Stimulated activated CD4-positive, alpha-beta T cell treated with anti-CD3 and anti-CD28 coated beads, Interleukin-1b, Interleukin-23, amount 100 ng/mL, for 1 hour (primary cell): ENCODE data around the gene ANGEL1.
A peak's percentile ranks its signal among the peaks of the same experiment; 100 is the strongest.

Experiments used
- DNase-seq, 2 donors: peaks; one replicate each; pipeline ENCODE4 v3.0.0-alpha.2; 2020; ENCODE audit warnings: low read depth in 2 of 2

ANGEL1 gene

GRCh38 chr14:76779221-76780057, 33.2 kb downstream of the ANGEL1 start:
- no peak for DNase-seq

DNA sequence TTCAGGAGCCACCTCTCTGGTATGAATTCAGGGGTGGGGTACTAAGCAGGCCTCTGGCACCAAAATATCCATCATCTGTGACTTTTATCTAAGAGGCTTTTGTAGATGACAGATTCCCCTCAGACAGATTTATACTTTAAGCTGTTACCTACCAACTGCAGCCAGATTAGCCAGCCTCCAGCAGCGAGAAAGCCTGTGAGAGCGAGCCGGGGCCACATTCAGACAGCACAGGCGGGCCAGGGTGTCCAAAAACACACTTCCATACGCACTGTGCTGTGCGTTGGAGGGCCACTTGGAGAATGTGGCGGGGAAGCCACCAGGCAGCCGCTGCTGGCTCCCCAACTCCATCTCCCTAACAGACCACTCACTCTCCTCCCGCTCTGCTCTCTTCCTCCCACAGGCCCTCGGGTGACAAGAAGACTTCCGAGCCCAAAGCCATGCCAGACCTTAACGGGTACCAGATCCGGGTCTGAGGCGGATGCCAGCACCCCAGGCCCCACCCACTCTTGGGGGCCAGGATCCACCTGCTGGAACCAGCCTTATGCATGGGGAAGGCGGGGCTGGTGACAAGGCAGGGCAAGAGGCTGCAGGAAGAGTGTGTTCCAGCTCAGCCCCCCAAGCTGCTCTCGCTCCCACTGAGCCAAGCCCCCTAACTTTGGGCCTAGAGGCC, 34.0 kb downstream of the ANGEL1 start:
- no peak for DNase-seq

DNA sequence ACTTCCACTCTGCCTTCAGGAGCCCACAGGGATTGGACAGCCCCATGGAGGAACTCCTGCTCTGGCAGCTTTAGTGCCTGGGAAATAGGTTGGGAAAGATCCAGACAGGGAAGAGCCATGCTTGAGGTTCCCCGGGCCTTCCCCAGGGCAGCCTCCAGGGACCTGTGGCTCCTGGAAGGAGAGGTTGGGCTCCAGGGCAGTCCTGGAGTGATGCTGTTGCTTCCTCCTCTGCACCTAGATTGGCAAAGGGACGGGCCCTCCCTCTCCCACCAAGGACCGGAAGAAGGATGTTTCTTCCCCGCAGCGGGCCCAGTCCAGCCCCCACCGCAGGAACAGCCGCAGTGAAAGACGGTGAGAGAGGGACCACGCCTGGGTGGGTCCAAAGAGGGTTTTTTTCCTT, 35.0 kb downstream of the ANGEL1 start:
- no peak for DNase-seq

DNA sequence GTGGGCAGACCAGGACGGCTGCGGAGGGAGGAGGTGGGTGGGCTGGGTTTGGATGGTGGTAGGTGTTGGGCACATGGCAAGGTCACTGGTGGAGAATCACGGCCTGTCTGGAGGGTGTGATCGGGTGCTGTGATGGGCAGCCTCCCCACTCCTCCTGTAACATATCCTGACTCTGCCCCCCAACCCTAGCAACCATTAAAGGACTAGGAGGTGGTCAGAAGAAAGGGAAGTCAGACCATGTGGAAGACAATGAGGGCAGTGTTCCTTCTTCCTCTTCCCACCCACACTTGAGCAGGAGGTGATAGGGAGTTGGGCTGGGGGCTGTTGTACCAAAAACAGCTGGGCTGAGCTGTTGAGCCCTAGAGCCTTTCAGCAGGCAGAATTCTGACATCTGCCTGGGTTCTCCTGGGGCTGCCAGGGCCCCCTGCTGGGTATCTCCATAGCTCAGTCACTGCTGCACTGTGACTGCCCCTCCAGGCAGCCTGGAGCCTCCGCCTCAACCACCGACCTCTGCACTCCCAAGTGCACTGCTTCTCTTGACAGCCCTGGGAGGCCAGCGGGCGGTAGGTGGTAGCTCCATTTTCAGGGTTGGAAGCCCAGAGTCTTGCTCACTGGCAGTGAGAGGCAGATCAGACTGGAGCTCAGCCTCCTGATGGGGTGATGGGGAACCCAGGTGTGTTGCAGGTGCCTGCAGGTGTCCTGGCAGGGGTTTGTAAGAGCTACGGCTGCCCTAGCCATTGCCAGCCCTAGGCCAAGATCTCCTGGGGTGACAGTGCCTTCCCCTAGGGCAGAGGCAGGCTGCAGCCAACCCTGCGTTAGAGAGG, 36.0 kb downstream of the ANGEL1 start:
- no peak for DNase-seq

DNA sequence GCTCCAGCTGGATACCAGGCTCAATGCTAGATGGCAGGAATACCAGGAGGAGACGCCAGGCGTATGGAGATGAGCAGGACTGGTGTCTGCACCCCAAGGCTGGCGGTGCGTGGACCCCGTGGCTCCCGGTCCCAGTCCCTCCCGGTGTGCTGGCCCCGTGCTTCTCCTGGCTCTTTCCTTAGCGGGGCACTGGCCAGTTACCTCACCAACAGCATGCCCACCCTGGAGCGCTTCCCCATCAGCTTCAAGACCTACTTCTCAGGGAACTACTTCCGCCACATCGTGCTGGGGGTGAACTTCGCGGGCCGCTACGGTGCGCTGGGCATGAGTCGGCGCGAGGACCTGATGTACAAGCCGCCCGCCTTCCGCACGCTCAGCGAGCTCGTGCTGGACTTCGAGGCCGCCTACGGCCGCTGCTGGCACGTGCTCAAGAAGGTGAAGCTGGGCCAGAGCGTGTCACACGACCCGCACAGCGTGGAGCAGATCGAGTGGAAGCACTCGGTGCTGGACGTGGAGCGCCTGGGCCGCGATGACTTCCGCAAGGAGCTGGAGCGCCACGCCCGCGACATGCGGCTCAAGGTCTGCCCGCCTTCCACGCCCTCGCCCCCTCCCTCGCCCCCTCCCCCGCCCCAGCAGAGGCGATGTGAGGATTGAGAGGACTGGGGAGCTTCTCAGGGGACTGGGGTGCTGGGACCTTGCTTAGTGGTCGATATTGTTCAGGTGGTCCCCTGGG, 36.8 kb downstream of the ANGEL1 start:
- no peak for DNase-seq

GRCh38 chr14:76774821-76775694, 37.6 kb downstream of the ANGEL1 start:
- DNase-seq, result no peak

DNA sequence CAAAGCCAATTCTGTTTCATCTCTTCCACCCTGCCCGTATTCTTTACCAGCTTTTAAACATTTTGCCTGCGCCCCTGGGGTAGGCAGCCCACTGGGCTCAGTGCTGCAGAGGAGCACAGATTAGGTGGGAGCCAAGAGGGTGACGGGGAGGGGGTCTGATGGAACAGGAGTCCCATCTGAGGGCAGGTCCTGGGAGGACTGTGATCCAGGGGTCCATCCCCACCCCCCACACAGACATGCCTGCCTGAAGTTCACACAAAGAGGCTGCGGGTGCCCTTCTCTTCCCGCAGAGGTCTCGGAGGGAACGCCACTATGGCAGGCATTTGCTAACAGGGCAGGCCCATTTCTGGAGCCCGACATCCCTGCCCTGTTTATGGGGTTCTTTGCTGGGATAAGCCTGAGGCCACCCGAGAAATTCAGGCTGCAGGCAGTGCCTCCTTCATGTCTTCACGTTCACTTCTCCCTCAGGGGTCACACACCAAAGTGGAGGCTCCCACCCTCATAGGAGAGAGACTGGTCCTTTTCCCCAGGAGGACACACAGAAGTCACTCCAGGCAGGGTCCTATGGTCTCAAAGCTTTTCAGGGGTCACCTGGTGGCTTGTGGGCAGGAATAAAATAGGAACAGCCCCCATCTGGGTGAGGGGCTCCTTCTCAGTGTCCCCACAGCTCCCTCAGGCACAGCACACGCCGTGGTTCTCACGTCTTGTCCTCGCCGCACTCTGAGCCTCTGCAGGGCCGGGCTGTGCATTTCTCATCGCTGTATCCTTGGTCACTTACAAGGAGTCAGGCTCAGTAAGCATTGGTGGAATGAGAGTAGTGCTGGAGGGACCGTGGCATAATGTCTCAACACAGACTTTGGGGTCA, 38.5 kb downstream of the ANGEL1 start:
- no peak for DNase-seq

DNA sequence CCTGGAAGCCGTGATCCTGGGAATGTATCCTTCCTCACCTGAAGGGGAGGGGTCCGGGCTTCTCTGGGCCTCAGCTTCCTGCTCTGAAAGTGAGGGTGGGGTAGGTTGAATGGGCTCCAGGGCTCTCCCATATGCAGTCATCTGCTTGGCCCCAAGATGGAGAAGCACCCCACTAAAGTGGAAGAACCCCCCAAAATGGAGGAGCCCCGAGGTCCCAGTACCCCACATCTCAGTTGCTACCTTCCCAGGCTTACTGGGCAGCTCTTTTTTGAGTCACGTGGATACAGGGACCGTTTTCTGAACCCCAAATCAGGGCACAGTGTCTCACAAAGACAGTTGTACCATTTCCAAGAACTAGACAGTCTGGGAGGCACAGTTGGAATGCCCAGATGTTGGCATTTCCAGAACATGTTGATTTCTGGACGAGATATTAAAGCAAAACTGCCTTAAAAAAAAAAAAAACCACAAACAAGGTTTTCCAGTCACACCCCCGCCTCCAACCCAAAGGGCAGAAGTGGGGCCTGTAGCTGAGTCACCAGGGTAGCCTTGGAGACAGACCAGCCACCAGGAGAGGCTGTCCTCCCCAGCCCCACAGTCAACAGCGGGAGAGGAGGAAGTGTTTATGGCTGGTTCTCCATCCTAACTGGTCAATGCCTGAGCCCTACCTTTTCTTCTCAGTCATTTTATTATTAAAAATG, 39.3 kb downstream of the ANGEL1 start:
- DNase-seq, result no peak

DNA sequence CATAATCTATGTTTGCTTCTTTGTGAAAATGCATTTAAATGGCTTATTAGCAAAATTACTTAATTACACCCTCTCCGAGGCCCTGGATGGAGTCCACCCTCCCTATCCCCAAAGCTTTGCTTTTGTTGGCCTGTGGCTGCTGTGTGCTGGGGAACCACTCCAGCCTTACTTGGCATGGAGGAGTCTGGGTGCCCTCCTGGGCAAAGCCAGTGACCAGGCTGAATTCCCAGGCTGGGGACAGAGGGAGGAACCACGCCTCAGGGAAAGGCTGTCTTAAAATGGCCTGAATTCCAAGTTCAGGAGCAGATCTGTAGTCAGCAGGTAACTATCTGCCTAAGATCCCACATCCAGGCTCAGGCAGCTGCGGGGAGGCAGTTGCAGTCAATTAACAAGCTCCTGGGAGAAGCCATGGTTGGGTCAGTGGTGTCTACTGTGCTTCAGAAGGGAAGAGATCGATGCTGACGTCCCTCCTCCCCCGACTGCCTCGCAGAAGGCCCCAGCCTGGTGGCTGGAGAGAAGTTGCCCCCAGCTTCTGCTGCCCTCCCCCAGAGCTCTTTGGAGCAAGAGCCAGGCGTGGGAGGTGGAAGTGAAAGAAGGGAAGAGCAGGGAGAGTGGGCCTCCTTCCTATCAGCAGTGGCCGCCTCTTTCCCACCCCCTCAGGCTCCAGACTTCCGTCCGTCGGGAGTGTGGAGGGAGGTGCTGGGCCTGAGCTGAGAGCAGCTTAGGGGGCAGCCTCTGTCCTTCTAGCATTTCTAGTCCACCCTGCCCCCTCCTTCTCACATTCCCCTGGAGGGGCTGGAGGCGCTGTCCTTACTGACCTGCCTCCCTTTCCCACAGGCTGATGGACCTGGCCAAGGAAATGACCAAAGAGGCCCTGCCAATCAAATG, 40.1 kb downstream of the ANGEL1 start:
- no peak for DNase-seq

GRCh38 chr14:76771437-76771980, 41.2 kb downstream of the ANGEL1 start:
- DNase-seq, result no peak

GRCh38 chr14:76770521-76771436, 41.9 kb downstream of the ANGEL1 start:
- DNase-seq, result no peak

GRCh38 chr14:76769636-76770292, 42.9 kb downstream of the ANGEL1 start:
- DNase-seq, result no peak

GRCh38 chr14:76768671-76769500, 43.8 kb downstream of the ANGEL1 start:
- no peak for DNase-seq

DNA sequence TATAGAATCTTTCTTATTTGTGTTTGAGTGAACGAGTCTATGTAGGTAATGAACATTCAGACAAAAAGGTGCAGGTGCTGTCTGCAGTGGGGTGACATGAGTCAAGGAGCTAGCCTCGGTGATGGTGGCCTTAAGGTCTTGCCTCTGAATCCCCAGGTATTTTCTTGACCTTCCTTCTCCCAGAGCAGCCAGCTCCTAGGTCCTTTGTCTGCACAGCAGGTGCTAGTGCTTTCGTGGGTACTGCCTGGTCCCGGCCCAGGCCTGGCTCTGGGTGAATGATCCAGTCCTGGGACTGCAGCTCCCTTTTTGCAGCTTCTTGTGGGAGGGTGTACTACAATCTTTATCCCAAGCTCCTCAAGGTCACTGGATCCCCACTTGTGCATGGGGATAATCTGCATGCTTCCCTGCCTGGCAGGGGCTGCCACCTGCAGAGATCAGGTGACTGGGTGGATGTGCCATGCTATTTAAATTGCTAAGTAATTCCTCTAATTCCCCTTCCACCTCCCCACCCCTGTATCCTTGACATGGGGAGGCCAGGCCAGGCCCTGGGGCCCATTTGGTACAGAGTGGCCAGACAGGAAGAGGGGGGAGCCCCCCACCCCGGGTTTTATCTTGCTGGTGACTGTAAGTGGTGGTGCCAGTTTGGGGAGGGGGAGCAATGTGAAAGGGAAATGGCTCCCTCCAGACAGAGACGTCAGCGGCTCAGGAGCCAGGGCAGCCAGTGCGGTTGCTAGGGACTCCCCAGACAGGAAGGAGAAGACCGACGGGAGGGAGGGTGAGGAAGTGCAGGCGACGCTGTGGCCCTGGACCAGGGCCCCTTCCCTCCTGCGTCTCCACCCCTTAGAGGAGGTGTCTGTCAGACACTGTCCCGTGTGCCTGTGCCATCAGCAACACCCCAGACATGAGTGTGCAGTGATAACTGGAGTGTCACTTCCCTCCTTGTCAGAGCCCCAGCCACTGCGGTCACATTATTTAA, 44.7 kb downstream of the ANGEL1 start:
- peak in 1 of 2 donors; percentile 58 for DNase-seq
